ENCODE measurements around the gene AKAP1.

The AKAP1 gene

DNA sequence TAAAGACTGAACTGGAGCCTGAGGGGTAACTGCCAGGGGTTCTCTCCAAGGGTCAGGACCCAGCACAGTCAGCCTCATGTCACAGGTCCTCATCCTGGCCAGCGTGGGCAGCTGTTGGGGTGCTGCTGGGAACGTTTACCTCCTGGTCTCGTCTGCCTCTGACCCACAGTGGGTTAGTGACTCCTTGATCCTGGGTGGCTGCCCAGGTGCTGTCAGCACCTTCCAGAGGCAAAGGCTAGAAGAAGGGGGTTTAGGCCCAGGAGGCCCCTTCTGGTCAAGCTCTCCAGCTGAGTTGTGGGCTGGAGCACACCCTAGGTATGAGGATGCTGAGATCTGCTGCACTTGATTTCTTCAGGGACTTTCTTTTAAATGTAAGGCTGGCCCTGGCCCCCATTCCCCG, 30.3 kb downstream of the AKAP1 start:
- Histone ChIP-seq H3K4me3 (ENCODE audit: low read depth, low read length) (no peak overlapping the region), H3K27me3 (replicated peaks) (no peaks in the 10 kb centered on the region), H3K36me3 (replicated peaks) (peaks cover 13% of the 10 kb centered on the region), H3K27ac (no peak overlapping the region)
- TF ChIP-seq, protein P1, sequence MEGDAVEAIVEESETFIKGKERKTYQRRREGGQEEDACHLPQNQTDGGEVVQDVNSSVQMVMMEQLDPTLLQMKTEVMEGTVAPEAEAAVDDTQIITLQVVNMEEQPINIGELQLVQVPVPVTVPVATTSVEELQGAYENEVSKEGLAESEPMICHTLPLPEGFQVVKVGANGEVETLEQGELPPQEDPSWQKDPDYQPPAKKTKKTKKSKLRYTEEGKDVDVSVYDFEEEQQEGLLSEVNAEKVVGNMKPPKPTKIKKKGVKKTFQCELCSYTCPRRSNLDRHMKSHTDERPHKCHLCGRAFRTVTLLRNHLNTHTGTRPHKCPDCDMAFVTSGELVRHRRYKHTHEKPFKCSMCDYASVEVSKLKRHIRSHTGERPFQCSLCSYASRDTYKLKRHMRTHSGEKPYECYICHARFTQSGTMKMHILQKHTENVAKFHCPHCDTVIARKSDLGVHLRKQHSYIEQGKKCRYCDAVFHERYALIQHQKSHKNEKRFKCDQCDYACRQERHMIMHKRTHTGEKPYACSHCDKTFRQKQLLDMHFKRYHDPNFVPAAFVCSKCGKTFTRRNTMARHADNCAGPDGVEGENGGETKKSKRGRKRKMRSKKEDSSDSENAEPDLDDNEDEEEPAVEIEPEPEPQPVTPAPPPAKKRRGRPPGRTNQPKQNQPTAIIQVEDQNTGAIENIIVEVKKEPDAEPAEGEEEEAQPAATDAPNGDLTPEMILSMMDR (IDR thresholded peaks at IDR 0.05; ENCODE audit: low read depth, low read length, missing control alignments): no peak
- in situ Hi-C loops (cut with HindIII; ENCODE audit: low pct_ligation_motif_present, low sequenced_read_pairs): no loop called here
- DNase-seq: no peak

DNA sequence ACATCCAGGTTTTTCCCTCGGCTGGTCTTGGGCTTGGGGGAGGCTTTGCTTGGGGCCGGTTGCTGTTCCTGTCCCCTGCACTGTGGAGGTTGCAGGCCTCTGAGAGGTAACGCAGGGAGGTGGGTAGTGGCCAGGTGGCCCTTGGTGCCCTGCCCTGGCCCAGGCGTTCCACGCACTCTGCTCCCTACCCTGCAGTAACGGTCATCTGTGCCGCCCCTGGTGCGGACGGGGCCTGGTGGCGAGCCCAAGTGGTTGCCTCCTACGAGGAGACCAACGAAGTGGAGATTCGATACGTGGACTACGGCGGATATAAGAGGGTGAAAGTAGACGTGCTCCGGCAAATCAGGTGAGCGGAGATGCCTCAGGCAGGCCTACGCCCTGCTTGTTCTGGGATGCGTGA, 30.9 kb downstream of the AKAP1 start:
- in situ Hi-C loops (cut with HindIII; ENCODE audit: low pct_ligation_motif_present, low sequenced_read_pairs): no loop called here
- Histone ChIP-seq H3K36me3 (replicated peaks) (peaks cover 13% of the 10 kb centered on the region), H3K27ac (no peak overlapping the region), H3K27me3 (replicated peaks) (no peaks in the 10 kb centered on the region), H3K4me3 (ENCODE audit: low read depth, low read length) (no peak overlapping the region)
- DNase-seq: no peak
- TF ChIP-seq, protein P1 (IDR thresholded peaks at IDR 0.05; ENCODE audit: low read depth, low read length, missing control alignments): no peak

DNA sequence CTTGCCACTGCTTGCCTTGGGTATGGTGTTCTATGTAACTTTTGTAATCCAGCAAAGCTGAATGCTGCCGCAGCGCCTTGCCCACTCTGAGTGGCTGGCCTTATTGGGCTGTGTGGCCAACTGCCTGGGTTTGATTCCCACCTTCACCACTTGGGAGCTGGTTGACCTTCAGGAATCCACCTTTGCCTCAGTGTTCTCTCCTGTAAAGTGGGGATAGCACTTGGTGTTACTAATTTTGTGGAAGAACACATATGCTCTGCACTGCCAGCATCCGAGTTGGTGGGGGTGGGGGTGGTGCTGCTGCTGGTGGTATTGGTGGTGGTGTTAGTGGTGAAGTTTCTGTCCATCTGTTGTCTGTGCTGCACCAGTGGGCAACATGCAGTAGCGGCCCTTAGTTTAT, 32.8 kb downstream of the AKAP1 start:
- in situ Hi-C loops (cut with HindIII; ENCODE audit: low pct_ligation_motif_present, low sequenced_read_pairs): no loop called here
- TF ChIP-seq, protein P1 (IDR thresholded peaks at IDR 0.05; ENCODE audit: low read depth, low read length, missing control alignments): no peak
- H3K27me3 ChIP-seq (replicated peaks): no peaks in the 10 kb centered on the region
- no peak overlapping the region for H3K27ac ChIP-seq
- peaks cover 10% of the 10 kb centered on the region for H3K36me3 ChIP-seq (replicated peaks)
- no peak for DNase-seq
- no peak overlapping the region for H3K4me3 ChIP-seq (ENCODE audit: low read depth, low read length)

DNA sequence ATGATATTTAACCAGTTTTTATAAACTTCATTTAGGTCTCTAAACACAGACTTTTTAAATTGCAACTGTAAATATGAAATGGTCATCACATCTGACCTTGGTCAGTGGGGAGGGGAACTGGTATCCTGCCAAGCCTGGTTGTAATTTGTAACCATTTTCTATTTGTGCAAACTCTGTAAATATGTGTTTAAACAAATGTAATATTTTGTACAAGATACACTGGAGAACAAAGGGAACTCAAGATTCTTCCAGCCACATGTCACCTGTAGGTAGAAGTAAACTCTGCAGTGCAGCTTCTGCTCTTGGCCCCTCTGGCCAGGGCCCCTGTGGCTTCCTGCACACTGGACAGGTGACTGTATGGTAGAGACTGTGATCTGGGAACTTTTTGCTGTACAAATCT, 35.8 kb downstream of the AKAP1 start:
- in situ Hi-C loops (cut with HindIII; ENCODE audit: low pct_ligation_motif_present, low sequenced_read_pairs): no loop called here
- peaks cover 13% of the 10 kb centered on the region for H3K36me3 ChIP-seq (replicated peaks)
- H3K27me3 ChIP-seq (replicated peaks): no peaks in the 10 kb centered on the region
- TF ChIP-seq, protein P1 (IDR thresholded peaks at IDR 0.05; ENCODE audit: low read depth, low read length, missing control alignments): no peak
- no peak for DNase-seq
- H3K27ac ChIP-seq: no peak overlapping the region
- no peak overlapping the region for H3K4me3 ChIP-seq (ENCODE audit: low read depth, low read length)

DNA sequence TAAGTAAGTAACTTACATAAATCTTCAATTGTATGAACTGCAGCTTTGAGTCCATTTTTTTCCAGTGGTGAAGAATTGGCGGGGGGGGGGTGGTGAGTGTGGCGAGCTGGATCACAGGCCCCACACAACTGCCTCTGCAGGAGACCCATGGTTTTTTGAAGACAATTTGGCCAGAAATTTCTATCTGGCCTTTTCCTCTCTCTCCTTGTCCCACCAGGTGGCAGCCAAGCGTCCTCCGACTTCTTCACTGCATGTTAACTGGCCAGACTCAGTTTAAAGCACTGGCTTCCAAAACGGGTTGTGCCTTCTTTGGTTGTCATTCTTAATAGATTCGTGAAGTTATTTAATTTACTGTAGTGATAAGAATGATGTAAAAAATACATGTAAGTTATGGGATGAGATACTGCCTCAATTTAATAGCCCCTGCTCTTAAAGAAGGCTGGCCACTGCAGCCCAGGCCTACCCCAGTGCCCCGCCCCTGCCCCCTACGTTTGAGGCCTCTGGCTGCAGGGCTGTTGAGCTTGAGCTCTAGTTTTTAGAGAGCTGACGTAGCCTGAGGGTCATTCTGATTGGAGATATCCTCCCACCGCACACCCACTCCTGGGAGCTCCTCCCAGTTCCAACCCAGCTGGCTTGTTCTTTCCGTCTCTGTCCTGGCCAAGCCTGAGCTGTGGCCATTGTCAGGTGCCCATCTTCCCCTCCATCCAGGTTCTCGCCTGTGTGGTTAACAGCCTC, 36.4 kb downstream of the AKAP1 start:
- no peaks in the 10 kb centered on the region for H3K27me3 ChIP-seq (replicated peaks)
- H3K27ac ChIP-seq: no peak overlapping the region
- TF ChIP-seq, protein P1 (IDR thresholded peaks at IDR 0.05; ENCODE audit: low read depth, low read length, missing control alignments): peak; percentile 84
- no peak overlapping the region for H3K4me3 ChIP-seq (ENCODE audit: low read depth, low read length)
- peaks cover 13% of the 10 kb centered on the region for H3K36me3 ChIP-seq (replicated peaks)
- DNase-seq: peak; percentile 48
- in situ Hi-C loops (cut with HindIII; ENCODE audit: low pct_ligation_motif_present, low sequenced_read_pairs): no loop called here

DNA sequence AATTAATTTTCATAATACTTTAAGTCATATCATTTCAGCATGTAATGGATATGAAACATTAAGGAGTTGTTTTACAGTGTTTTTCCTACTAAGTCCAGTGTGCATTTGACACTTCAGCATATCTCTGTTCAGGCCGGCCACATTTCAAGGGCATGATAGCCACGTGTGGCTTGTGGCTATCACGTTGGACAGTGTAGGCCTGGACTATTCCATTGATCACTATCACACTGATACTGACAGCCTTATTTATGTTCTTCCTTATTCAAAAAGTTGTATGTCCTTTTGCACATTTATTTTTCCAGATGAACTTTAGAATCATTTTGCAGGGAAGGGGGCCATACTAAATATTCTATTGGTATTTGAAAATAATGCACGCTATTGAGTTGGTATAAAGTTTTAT, 39.0 kb downstream of the AKAP1 start:
- Histone ChIP-seq H3K27me3 (replicated peaks) (no peaks in the 10 kb centered on the region), H3K36me3 (replicated peaks) (peaks cover 5% of the 10 kb centered on the region), H3K4me3 (ENCODE audit: low read depth, low read length) (no peak overlapping the region), H3K27ac (no peak overlapping the region)
- TF ChIP-seq, protein P1 (IDR thresholded peaks at IDR 0.05; ENCODE audit: low read depth, low read length, missing control alignments): no peak
- in situ Hi-C loops (cut with HindIII; ENCODE audit: low pct_ligation_motif_present, low sequenced_read_pairs): no loop called here
- no peak for DNase-seq
